SU-DHL-6 (cell line): ENCODE data around the gene COL18A1.

Experiments
- EZH2phosphoT487 ChIP-seq: fragments of 200-600 bp; sonication (generic), shearing (Covaris generic); conservative IDR thresholded peaks from 2 replicates; pipeline ENCODE4 v1.6.1; 2018; ENCODE audit warnings: mild to moderate bottlenecking, antibody characterized with exemption, low read length, moderate library complexity, mixed read lengths
- TF ChIP-seq, protein P1 (sequence below): fragments of 200-600 bp; sonication (generic); IDR thresholded peaks from one replicate; pipeline ENCODE4 v1.5.1; 2017; ENCODE audit warnings: antibody characterized with exemption, mild to moderate bottlenecking, low read length, moderate library complexity; ENCODE audit not compliant: insufficient read depth, poor library complexity, severe bottlenecking

DNA sequence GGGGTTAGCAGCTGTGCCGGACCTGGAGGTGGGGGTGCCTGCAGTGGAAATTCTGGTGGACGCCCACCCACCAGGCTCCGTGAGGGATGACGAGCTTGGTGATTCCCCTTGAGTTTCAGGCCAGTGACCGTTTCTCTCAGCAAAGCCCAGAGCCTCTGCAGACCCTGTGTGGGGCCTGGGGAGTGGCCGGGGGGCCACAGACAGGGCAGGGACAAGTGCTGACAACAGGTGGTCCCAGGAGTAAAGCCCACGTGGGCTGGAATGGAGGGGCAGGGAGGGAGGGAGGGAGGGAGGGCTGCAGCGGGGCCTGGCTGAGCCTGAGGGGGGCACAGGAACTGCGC lies 52.8 kb downstream of the COL18A1 start:
- TF ChIP-seq, protein P1, sequence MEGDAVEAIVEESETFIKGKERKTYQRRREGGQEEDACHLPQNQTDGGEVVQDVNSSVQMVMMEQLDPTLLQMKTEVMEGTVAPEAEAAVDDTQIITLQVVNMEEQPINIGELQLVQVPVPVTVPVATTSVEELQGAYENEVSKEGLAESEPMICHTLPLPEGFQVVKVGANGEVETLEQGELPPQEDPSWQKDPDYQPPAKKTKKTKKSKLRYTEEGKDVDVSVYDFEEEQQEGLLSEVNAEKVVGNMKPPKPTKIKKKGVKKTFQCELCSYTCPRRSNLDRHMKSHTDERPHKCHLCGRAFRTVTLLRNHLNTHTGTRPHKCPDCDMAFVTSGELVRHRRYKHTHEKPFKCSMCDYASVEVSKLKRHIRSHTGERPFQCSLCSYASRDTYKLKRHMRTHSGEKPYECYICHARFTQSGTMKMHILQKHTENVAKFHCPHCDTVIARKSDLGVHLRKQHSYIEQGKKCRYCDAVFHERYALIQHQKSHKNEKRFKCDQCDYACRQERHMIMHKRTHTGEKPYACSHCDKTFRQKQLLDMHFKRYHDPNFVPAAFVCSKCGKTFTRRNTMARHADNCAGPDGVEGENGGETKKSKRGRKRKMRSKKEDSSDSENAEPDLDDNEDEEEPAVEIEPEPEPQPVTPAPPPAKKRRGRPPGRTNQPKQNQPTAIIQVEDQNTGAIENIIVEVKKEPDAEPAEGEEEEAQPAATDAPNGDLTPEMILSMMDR = no peak
- TF ChIP-seq EZH2phosphoT487 = no peak
